HG03045 (cell line): ENCODE results near the gene GORASP2.

Experiments
- ATAC-seq: cut with Tn5 transposase; IDR thresholded peaks from one replicate; pipeline ENCODE4 v1.9.1; 2021; ENCODE audit warnings: mild to moderate bottlenecking, moderate library complexity; ENCODE audit not compliant: unreplicated experiment

The GORASP2 gene

GRCh38 chr2:170965446-170966225 is 36.6 kb downstream of the GORASP2 start:
- ATAC-seq = no peak

GRCh38 chr2:170966648-170967396 is 37.8 kb downstream of the GORASP2 start:
- no peak for ATAC-seq

- ATAC-seq = no peak
Measured at GRCh38 chr2:170967553-170967952, 38.5 kb downstream of the GORASP2 start.

- ATAC-seq = no peak
Measured at GRCh38 chr2:170968205-170969003, 39.4 kb downstream of the GORASP2 start.

GRCh38 chr2:170969030-170969429 is 40.0 kb downstream of the GORASP2 start:
- no peak for ATAC-seq

GRCh38 chr2:170969872-170970496 is 40.9 kb downstream of the GORASP2 start:
- ATAC-seq = no peak

GRCh38 chr2:170971071-170971470 is 42.0 kb downstream of the GORASP2 start:
- ATAC-seq = no peak

- ATAC-seq = no peak
Measured at GRCh38 chr2:170972296-170973224, 43.5 kb downstream of the GORASP2 start.

- no peak for ATAC-seq
Measured at GRCh38 chr2:170973225-170973491, 44.1 kb downstream of the GORASP2 start.

GRCh38 chr2:170973492-170974303 is 44.6 kb downstream of the GORASP2 start:
- peak; percentile 94 for ATAC-seq

- ATAC-seq = no peak
Measured at GRCh38 chr2:170974304-170974993, 45.4 kb downstream of the GORASP2 start.

GRCh38 chr2:170975127-170975942 is 46.3 kb downstream of the GORASP2 start:
- no peak for ATAC-seq

GRCh38 chr2:170975943-170976270 is 46.9 kb downstream of the GORASP2 start:
- no peak for ATAC-seq

- ATAC-seq = no peak
Measured at GRCh38 chr2:170984079-170984478, 55.0 kb downstream of the GORASP2 start.

- no peak for ATAC-seq
Measured at GRCh38 chr2:170985407-170985806, 56.4 kb downstream of the GORASP2 start.

GRCh38 chr2:170986566-170987258 is 57.7 kb downstream of the GORASP2 start:
- no peak for ATAC-seq

GRCh38 chr2:170991398-170992182 is 62.5 kb downstream of the GORASP2 start:
- ATAC-seq = no peak
